ENCODE measurements around the gene RFX1. TPM values are rescaled to one million over a fixed set of nuclear protein-coding genes. Genes with fewer than 3 reads are reported as not detected.

Gene RFX1
- total and polyA plus RNA-seq, 9 of the 15 experiments (the other 6 are each of a cell fraction or from before 2014, with no cell fraction given): 0.14 to 19.3 (median 1.2) TPM

- TF ChIP-seq CEBPB (tag; IDR thresholded peaks at IDR 0.05): no peak
- no peak for TF ChIP-seq ZNF347 (CRISPR knock-in tag; IDR thresholded peaks at IDR 0.05; ENCODE audit: low read depth)
- no peak for TF ChIP-seq MYNN (IDR thresholded peaks at IDR 0.05)
- TF ChIP-seq MYNN (CRISPR knock-in tag; IDR thresholded peaks at IDR 0.05): no peak
- no peak for TF ChIP-seq SIRT6 (IDR thresholded peaks at IDR 0.05; ENCODE audit: low read depth, low read length)
- TF ChIP-seq RBM25 (IDR thresholded peaks at IDR 0.05; ENCODE audit: low read depth, low read length, severe bottlenecking): no peak
- no peak for TF ChIP-seq CBFA2T3 (IDR thresholded peaks at IDR 0.05)
- TF ChIP-seq MCM7 (IDR thresholded peaks at IDR 0.05): no peak
- TF ChIP-seq CBFA2T2 (conservative IDR thresholded peaks at IDR 0.05): no peak
- TF ChIP-seq FOXA1 (IDR thresholded peaks at IDR 0.05; ENCODE audit: borderline replicate concordance): no peak
- TF ChIP-seq ZNF785 (CRISPR knock-in tag; IDR thresholded peaks at IDR 0.05): no peak
- TF ChIP-seq EHMT2 (IDR thresholded peaks at IDR 0.05): no peak
- TF ChIP-seq GTF2E2 (tag; IDR thresholded peaks at IDR 0.05): 0 out of 2 replicates have a peak, but pooled peaks have one; percentile 32
- no peak; a peak in 1 of 4 replicates for TF ChIP-seq TBL1XR1 (IDR thresholded peaks at IDR 0.05; ENCODE audit: low read length in 2 of 2)
- no peak for TF ChIP-seq ZBTB9 (CRISPR knock-in tag; IDR thresholded peaks at IDR 0.05)
- TF ChIP-seq CHD7 (IDR thresholded peaks at IDR 0.05; ENCODE audit: low read depth, low read length): no peak
- peak; percentile 22; the same call in 1 of the 2 replicates for TF ChIP-seq MTA3 (IDR thresholded peaks at IDR 0.05; ENCODE audit: borderline replicate concordance)
- TF ChIP-seq CC2D1A (IDR thresholded peaks at IDR 0.05): peak; percentile 72
- no peak for TF ChIP-seq SMARCB1 (IDR thresholded peaks at IDR 0.05; ENCODE audit: insufficient read length, low read depth)
Observed at GRCh38 chr19:14031719-14032480, 25.8 kb upstream of the RFX1 start, which contains the start of gene IL27RA (continued).
